ENCODE data around the gene POU5F1.

POU5F1 gene

GRCh38 chr6:31163922-31164321, 6.6 kb downstream of the POU5F1 start:
- TF ChIP-seq, protein P1, sequence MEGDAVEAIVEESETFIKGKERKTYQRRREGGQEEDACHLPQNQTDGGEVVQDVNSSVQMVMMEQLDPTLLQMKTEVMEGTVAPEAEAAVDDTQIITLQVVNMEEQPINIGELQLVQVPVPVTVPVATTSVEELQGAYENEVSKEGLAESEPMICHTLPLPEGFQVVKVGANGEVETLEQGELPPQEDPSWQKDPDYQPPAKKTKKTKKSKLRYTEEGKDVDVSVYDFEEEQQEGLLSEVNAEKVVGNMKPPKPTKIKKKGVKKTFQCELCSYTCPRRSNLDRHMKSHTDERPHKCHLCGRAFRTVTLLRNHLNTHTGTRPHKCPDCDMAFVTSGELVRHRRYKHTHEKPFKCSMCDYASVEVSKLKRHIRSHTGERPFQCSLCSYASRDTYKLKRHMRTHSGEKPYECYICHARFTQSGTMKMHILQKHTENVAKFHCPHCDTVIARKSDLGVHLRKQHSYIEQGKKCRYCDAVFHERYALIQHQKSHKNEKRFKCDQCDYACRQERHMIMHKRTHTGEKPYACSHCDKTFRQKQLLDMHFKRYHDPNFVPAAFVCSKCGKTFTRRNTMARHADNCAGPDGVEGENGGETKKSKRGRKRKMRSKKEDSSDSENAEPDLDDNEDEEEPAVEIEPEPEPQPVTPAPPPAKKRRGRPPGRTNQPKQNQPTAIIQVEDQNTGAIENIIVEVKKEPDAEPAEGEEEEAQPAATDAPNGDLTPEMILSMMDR (conservative IDR thresholded peaks at IDR 0.05) = no peak
- no peak overlapping the region for H3K27ac ChIP-seq

DNA sequence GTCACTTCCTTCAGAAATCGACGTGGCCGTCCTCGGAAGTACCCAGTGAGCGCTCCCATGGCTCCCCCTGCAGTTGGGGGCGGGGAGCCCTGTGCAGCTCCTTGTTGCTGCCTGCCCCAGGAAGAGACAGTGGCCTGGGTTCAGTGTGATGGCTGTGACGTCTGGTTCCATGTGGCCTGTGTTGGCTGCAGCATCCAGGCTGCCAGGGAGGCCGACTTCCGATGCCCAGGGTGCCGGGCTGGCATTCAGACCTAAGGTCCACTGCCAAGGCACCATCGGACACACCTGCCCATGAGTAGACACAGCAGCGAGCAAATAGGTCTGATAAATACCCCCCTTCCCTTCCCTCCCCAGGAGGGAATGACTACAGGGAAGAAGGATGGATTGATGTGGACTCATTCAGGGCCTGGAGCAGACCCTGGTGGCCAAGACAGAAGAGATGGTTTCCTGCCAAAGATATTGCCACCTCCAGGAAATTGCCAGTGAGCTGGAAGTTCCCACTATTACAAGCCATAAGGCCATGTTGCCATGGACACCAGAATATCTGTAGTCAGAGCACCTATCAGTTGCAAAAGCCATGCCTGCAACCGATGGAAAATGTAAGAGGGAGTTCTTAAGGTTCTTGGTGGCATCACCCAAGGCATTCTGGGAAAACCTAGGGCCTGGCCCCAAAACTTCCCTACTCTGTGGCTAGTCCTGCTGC, 7.9 kb downstream of the POU5F1 start:
- no peak overlapping the region for H3K27ac ChIP-seq
- TF ChIP-seq, protein P1 (conservative IDR thresholded peaks at IDR 0.05) = no peak

- no peak overlapping the region for H3K27ac ChIP-seq
- TF ChIP-seq, protein P1 (conservative IDR thresholded peaks at IDR 0.05) = no peak
Measured at GRCh38 chr6:31161216-31162126, 9.0 kb downstream of the POU5F1 start.

DNA sequence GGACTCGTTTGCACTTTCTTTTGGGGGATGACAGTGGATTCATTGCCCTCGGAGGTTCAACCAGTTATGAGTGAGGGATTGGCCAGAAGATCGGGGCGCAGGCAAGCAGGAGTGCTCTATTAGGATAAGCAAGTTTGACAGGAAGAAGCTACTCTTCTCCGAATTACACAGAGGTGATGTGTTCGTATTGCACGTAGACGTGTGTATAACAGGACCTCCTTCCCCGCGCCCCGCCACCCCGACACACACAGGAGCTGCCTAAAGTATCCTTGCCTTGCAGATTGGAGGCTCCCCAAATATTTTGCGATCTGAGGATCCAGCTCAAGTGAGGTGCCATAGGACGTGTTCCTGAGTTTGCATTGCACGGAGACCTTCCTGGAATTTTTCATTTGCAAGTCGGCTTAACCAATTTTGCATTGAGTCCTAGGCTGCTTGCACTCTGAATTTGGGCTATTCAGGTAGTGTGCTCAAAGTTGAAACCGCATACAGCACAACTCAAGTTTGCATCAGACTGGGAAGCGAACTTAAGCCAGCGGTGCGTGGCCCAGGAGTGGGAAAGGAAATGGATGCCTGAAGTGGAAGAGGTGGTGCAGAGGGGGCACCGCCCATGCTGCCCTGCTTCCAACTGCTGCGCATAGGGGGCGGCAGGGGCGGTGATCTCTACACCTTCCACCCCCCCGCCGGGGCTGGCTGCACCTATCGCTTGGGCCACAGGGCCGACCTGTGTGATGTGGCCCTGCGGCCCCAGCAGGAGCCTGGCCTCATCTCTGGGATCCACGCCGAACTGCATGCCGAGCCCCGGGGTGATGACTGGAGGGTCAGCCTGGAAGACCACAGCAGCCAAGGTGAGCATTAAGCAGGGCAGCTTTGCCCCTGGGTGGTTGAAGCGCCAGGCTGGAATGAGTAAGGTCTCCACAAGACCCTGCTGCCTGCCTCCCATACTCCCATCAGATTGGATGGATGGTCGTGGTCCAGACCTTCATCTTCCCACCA, 11.3 kb downstream of the POU5F1 start:
- H3K27ac ChIP-seq = peak overlapping the region; percentile 74
- TF ChIP-seq, protein P1 (conservative IDR thresholded peaks at IDR 0.05) = no peak

- TF ChIP-seq, protein P1 (conservative IDR thresholded peaks at IDR 0.05) = no peak
Measured at GRCh38 chr6:31158140-31158862, 12.2 kb downstream of the POU5F1 start, which contains the start of gene TCF19. TSS of gene TCF19 (plus strand) at chr6:31158589. CDS start at chr6:31159470, 881 bp downstream.

DNA sequence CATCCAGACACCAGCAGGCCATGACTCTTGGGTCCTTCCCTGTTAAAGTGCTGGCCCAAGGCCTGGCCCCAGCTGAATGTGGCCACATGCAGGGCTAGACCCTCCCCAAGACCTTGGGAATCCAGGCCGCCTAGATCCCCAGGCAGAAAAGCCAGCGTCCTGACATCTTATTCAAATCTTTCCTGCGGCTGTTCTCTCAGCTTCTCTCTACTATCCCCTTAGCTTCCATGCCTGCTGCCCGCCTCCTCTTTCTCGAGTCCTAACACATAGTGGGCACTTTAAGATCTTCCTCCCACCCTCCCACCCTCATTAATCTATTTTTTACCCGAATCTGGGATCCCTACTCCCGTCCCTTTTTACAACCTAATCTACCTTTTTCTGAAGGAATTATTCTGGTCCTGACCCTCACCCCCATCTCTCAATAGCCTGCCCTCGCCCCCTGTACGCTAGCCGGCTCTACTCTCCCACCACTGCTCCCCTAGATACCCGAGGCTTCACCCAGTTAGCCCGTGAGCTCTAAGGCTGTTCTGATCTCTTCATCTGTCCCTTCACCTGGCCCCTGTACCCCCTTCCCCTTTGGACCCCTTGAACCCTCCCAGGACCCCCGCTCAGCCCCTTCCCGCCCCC, 12.9 kb downstream of the POU5F1 start, which contains the start of gene CCHCR1:
TSS of gene CCHCR1 (minus strand) at position 290 of the 627 bp plus-strand sequence. CDS start at position 88, 202 bp downstream.
- TF ChIP-seq, protein P1 (conservative IDR thresholded peaks at IDR 0.05) = no peak
- peak within 1 kb of the TSS; percentile 74 for H3K27ac ChIP-seq

More at GRCh38 chr6:31158140-31158862, 12.2 kb downstream of the POU5F1 start, which contains the start of gene TCF19:
- peak within 1 kb of the TSS; percentile 74 for H3K27ac ChIP-seq
